Measurements from ENCODE around the gene FDXR. TPM values are rescaled to one million over a fixed set of nuclear protein-coding genes. Genes with fewer than 3 reads are reported as not detected.

FDXR gene
- polyA plus RNA-seq, 1 donor from 2014 or later, result 14.4 TPM

DNA sequence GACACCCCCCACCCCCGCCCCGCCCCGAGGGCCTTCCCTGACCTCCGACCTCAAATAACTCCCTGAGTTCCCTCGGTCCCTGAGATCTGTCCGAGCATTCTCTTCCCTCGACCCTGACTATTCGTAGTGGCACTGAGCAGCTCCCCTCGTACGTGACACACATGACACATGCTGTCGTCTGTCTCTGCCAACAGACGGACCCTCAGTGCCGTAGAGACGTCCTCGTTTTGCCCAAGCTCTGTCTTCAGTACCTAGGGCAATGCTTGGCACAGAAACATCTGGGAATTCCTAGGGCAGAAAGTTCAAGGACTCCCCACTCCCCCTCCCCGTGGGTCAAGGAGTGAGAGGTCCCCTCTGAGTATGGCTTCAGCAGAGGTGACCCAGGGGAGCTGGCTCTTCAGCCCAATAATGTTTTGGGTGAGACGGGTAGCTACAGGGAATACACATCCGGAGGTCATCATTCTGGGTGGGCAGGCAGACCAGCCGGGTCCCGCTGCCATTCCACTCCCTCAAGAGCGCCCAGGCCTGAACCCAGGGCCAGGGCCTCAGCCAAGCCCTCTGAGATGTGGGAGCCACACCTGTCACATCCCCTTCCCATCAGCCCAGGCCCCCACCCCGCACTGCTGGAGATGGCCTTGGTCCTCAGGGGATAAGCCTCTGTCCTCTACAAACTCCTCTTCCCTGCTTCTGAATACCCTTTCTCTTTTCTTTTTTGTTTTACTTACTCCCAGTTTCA, 21.3 kb upstream of the FDXR start:
- Histone ChIP-seq H3K27ac (ENCODE audit: low read length) (no peak overlapping the region), H2AFZ (ENCODE audit: low read depth, low read length) (no peak overlapping the region), H3F3A (ENCODE audit: insufficient read depth, low read length, poor library complexity, severe bottlenecking) (no peaks in the 10 kb centered on the region), H3K9me3 (ENCODE audit: low read length) (no peaks in the 10 kb centered on the region), H3K4me3 (ENCODE audit: low read length) (peak overlapping the region; percentile 65), H4K20me1 (ENCODE audit: insufficient read depth) (no peaks in the 10 kb centered on the region), H3K9me2 (ENCODE audit: insufficient read depth, low read length) (no peaks in the 10 kb centered on the region), H3K79me2 (replicated peaks; ENCODE audit: insufficient read depth, low read length) (no peaks in the 10 kb centered on the region), H3K4me2 (ENCODE audit: low read length) (no peak overlapping the region), H3K9ac (ENCODE audit: low read length) (no peak overlapping the region), H3K27me3 (ENCODE audit: insufficient read depth, low read depth, low read length) (peaks cover 56% of the 10 kb centered on the region), H3K36me3 (ENCODE audit: insufficient read depth, low read length) (no peaks in the 10 kb centered on the region)
- TF ChIP-seq, protein P1, sequence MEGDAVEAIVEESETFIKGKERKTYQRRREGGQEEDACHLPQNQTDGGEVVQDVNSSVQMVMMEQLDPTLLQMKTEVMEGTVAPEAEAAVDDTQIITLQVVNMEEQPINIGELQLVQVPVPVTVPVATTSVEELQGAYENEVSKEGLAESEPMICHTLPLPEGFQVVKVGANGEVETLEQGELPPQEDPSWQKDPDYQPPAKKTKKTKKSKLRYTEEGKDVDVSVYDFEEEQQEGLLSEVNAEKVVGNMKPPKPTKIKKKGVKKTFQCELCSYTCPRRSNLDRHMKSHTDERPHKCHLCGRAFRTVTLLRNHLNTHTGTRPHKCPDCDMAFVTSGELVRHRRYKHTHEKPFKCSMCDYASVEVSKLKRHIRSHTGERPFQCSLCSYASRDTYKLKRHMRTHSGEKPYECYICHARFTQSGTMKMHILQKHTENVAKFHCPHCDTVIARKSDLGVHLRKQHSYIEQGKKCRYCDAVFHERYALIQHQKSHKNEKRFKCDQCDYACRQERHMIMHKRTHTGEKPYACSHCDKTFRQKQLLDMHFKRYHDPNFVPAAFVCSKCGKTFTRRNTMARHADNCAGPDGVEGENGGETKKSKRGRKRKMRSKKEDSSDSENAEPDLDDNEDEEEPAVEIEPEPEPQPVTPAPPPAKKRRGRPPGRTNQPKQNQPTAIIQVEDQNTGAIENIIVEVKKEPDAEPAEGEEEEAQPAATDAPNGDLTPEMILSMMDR (IDR thresholded peaks at IDR 0.05; ENCODE audit: poor library complexity, severe bottlenecking), result no peak
- TF ChIP-seq SMC3 (conservative IDR thresholded peaks at IDR 0.05; ENCODE audit: poor library complexity) (no peak), EZH2 (IDR thresholded peaks at IDR 0.05; ENCODE audit: borderline replicate concordance, insufficient read depth, low read length, poor library complexity, severe bottlenecking) (no peak), EP300 (conservative IDR thresholded peaks at IDR 0.05; ENCODE audit: poor library complexity, severe bottlenecking) (no peak), TAF1 (IDR thresholded peaks at IDR 0.05; ENCODE audit: low read depth) (no peak), POLR2AphosphoS5 (IDR thresholded peaks at IDR 0.05) (no peak), MXI1 (conservative IDR thresholded peaks at IDR 0.05; ENCODE audit: poor library complexity, severe bottlenecking) (no peak), RAD21 (conservative IDR thresholded peaks at IDR 0.05) (no peak)
- TF ChIP-seq, protein P2, sequence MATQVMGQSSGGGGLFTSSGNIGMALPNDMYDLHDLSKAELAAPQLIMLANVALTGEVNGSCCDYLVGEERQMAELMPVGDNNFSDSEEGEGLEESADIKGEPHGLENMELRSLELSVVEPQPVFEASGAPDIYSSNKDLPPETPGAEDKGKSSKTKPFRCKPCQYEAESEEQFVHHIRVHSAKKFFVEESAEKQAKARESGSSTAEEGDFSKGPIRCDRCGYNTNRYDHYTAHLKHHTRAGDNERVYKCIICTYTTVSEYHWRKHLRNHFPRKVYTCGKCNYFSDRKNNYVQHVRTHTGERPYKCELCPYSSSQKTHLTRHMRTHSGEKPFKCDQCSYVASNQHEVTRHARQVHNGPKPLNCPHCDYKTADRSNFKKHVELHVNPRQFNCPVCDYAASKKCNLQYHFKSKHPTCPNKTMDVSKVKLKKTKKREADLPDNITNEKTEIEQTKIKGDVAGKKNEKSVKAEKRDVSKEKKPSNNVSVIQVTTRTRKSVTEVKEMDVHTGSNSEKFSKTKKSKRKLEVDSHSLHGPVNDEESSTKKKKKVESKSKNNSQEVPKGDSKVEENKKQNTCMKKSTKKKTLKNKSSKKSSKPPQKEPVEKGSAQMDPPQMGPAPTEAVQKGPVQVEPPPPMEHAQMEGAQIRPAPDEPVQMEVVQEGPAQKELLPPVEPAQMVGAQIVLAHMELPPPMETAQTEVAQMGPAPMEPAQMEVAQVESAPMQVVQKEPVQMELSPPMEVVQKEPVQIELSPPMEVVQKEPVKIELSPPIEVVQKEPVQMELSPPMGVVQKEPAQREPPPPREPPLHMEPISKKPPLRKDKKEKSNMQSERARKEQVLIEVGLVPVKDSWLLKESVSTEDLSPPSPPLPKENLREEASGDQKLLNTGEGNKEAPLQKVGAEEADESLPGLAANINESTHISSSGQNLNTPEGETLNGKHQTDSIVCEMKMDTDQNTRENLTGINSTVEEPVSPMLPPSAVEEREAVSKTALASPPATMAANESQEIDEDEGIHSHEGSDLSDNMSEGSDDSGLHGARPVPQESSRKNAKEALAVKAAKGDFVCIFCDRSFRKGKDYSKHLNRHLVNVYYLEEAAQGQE (IDR thresholded peaks at IDR 0.05; ENCODE audit: borderline replicate concordance), result no peak

DNA sequence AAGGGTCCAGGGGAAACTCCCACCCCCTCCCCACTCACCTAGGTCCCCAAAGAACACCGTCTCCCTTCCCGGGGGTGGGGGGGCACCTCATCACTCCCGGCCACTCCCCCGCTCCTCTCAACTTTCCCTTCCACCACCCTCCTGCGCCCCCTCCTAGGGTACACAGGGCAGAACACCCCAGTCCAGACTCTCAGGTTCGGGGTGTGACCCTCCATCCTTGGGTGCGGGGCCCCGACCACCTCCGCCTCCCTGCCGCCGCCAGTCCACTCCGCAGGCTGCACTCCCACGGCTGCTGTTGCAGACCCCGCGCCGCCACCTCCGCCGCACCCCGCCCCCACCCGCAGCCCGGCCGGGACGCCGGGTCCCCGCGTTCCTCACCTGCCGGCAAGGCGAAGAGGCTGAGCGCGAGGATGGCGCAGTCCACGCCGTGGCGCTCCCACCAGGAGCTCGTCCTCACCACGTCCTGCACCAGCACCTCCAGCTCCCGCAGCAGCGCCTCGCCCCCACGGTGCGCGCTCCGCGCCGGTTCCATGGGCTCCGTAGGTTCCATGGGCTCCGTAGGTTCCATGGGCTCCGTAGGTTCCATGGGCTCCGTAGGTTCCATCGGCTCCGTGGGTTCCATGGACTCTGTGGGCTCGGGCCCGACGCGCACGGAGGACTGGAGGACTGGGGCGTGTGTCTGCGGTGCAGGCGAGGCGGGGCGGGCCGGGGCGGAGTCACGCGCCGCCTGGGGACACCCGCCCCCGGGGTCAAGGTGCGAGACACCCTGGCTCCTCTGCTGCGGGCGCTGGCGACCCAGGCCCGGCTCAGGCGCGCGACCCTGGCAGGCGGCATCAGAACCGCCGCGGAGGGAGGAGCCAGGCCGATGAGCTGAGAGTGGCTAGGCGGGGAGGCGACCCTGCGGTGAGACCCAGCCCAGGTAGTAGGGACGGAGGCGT, 20.4 kb upstream of the FDXR start, which contains the start of gene FADS6:
FADS6 (minus strand) TSS at position 660 of the 938 bp plus-strand sequence; CDS start at position 622, 38 bp downstream.
- no peaks in the 10 kb centered on the region for H3K9me3 ChIP-seq (ENCODE audit: low read length)
- H3K36me3 ChIP-seq (ENCODE audit: insufficient read depth, low read length), result no peaks in the 10 kb centered on the region
- H3K27me3 ChIP-seq (ENCODE audit: insufficient read depth, low read depth, low read length), result peaks cover 56% of the 10 kb centered on the region
- H3K4me2 ChIP-seq (ENCODE audit: low read length), result no peak within 1 kb of the TSS
- no peaks in the 10 kb centered on the region for H3F3A ChIP-seq (ENCODE audit: insufficient read depth, low read length, poor library complexity, severe bottlenecking)
- no peaks in the 10 kb centered on the region for H3K79me2 ChIP-seq (replicated peaks; ENCODE audit: insufficient read depth, low read length)
- H3K9ac ChIP-seq (ENCODE audit: low read length), result no peak within 1 kb of the TSS
- H3K27ac ChIP-seq (ENCODE audit: low read length), result no peak within 1 kb of the TSS
- H2AFZ ChIP-seq (ENCODE audit: low read depth, low read length), result no peak within 1 kb of the TSS
- H3K9me2 ChIP-seq (ENCODE audit: insufficient read depth, low read length), result no peaks in the 10 kb centered on the region
- H4K20me1 ChIP-seq (ENCODE audit: insufficient read depth), result no peaks in the 10 kb centered on the region
- TF ChIP-seq, protein P1 (IDR thresholded peaks at IDR 0.05; ENCODE audit: poor library complexity, severe bottlenecking), result no peak
- TF ChIP-seq TAF1 (IDR thresholded peaks at IDR 0.05; ENCODE audit: low read depth), result no peak
- TF ChIP-seq POLR2AphosphoS5 (IDR thresholded peaks at IDR 0.05), result no peak
- no peak for TF ChIP-seq EP300 (conservative IDR thresholded peaks at IDR 0.05; ENCODE audit: poor library complexity, severe bottlenecking)
- TF ChIP-seq MXI1 (conservative IDR thresholded peaks at IDR 0.05; ENCODE audit: poor library complexity, severe bottlenecking), result no peak
- no peak for TF ChIP-seq RAD21 (conservative IDR thresholded peaks at IDR 0.05)
- TF ChIP-seq SMC3 (conservative IDR thresholded peaks at IDR 0.05; ENCODE audit: poor library complexity), result no peak
- TF ChIP-seq, protein P2 (IDR thresholded peaks at IDR 0.05; ENCODE audit: borderline replicate concordance), result no peak
- TF ChIP-seq EZH2 (IDR thresholded peaks at IDR 0.05; ENCODE audit: borderline replicate concordance, insufficient read depth, low read length, poor library complexity, severe bottlenecking), result no peak
- H3K4me3 ChIP-seq (ENCODE audit: low read length), result peak within 1 kb of the TSS; percentile 65

Data from neural cell (in vitro differentiated cells).